ENCODE data around the gene MECP2.

Gene MECP2

DNA sequence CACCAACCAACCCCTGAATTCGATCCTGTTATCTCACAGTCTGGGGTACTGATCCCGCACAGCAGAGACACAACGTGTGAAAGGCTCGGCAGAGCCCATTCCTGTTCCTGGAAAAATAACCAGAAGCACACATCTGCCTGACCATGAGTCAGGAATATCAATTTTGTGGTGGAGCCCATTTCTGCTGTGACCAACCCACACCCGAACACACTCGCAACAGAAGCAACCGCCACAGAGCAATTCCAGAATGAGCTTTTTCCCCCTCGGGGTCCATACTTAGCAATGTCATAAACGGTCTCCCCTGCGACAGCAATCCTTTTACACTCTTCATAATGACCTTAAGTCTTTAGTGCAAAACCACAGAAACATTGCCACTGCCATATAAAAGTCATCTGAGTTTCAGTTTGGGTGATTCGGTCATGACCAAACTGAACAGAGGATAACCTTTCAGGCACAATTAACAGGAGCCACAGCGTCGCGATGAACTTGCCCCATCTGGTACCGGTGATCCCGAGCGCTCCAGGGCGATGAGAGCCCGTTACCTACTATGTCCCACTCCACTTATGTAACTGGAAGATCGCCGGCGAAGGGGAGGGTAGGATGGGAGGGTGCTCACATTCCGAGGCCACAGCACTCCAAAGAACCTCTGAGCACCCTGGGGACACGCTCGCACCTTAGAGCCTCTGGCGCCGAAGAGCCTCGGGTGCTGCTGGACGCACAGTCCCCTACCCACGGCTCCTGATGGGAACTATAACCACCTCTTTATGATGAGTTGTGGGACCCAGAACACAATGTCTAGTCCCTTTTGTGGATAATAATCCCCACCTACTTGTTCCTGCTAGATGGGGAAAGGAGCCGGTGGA lies 1.1 kb downstream of the MECP2 start:
- H3K4me3 ChIP-seq (ENCODE audit: low read depth, low read length) = peak overlapping the region; percentile 84
- TF ChIP-seq, protein P1, sequence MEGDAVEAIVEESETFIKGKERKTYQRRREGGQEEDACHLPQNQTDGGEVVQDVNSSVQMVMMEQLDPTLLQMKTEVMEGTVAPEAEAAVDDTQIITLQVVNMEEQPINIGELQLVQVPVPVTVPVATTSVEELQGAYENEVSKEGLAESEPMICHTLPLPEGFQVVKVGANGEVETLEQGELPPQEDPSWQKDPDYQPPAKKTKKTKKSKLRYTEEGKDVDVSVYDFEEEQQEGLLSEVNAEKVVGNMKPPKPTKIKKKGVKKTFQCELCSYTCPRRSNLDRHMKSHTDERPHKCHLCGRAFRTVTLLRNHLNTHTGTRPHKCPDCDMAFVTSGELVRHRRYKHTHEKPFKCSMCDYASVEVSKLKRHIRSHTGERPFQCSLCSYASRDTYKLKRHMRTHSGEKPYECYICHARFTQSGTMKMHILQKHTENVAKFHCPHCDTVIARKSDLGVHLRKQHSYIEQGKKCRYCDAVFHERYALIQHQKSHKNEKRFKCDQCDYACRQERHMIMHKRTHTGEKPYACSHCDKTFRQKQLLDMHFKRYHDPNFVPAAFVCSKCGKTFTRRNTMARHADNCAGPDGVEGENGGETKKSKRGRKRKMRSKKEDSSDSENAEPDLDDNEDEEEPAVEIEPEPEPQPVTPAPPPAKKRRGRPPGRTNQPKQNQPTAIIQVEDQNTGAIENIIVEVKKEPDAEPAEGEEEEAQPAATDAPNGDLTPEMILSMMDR (IDR thresholded peaks at IDR 0.05; ENCODE audit: low read depth, low read length, missing control alignments) = no peak
- no peak for DNase-seq (ENCODE audit: low read depth)

DNA sequence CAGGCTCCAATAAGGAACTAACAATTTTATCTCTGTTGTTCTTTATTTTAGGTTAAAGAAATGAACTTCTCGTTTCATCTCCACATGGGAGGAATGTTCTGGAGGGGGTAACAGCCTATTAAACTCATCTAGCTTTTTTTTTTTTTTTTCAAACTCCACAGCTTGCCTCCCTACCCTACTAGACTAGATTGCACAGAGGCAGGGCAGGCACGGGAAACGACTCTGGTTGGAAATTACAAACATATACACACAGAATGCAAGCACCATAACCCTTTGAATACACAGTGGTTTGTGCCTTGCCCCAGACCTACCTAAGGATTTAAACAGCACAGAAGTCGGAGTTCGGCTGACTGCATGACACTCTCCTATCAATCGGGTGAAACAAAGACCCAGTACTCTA lies 2.7 kb downstream of the MECP2 start:
- no peak for DNase-seq (ENCODE audit: low read depth)
- TF ChIP-seq, protein P1 (IDR thresholded peaks at IDR 0.05; ENCODE audit: low read depth, low read length, missing control alignments) = no peak
- no peak overlapping the region for H3K4me3 ChIP-seq (ENCODE audit: low read depth, low read length)

DNA sequence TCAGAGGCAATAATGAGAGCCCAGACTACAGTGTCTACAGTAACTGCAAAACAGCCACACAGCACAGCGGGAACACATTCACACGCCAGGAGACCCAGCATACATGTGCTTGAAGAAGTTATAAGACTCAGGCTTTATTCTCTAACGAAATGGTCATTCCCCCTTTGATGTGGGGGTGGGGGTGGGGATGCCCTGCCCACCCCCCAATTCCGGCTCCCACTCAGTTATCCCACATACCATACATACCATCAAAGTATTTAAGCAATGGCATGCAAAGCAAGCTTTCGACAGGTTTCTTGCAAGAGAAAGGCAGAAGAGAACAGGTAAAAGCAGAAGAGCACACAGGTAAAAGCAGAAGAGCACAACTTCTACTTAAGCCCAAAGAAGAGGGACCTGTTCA lies 3.6 kb downstream of the MECP2 start:
- H3K4me3 ChIP-seq (ENCODE audit: low read depth, low read length) = no peak overlapping the region
- TF ChIP-seq, protein P1 (IDR thresholded peaks at IDR 0.05; ENCODE audit: low read depth, low read length, missing control alignments) = no peak
- DNase-seq (ENCODE audit: low read depth) = no peak

DNA sequence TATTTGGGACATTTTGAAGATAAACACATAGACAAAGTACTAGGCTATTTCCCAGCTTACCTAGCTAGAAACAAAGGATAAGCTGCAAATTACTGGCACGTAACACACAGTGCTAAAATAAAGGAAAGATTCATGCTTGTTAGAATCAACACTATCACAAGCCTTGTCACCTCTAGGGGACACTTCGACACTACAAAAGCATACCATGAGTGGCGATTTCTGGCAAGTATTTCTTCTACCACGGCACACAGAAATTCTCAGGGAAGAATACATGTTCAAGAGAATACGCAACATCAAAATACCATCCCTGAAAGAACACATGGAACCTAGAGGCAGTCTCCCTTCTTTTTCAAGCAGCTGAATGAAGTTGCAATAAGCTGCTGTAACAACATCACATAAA lies 5.1 kb downstream of the MECP2 start:
- H3K4me3 ChIP-seq (ENCODE audit: low read depth, low read length) = no peak overlapping the region
- TF ChIP-seq, protein P1 (IDR thresholded peaks at IDR 0.05; ENCODE audit: low read depth, low read length, missing control alignments) = no peak
- DNase-seq (ENCODE audit: low read depth) = no peak

DNA sequence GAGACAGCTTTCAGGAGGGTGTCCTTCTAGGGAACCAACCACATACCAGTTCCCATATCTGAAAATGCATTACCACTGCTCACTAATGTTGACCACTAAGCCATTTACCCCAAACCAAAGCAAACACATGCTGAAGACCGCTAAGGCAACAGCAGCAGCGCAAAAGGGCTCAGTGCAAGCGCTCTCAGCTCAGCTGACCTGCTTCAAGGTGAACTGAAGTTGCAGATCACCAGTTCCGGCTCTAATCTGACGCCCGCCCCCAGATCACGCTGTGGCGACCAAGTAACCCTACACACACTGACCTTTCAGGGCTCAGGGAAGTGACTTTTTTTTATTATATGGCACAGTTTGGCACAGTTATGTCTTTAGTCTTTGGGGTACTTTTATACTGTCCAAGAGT lies 5.8 kb downstream of the MECP2 start:
- no peak for DNase-seq (ENCODE audit: low read depth)

DNA sequence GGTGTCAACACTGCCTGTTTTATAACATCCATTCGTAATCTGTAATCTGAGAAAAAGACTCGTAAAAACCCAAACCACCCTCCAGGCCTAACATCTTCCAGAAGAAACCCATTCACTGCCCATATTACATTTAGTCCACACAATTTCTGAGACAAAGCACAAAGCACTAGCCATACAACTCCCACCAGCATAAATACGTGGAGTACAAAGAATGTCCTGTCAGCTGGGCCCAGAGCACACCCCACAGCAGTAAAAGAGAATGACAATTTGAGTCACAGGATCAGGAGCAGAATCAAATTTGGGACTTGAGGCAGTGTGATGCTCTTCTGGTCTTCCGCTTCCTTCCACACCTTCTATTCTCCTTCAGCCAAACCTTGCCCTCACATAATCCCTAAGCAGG lies 6.8 kb downstream of the MECP2 start:
- DNase-seq (ENCODE audit: low read depth) = no peak
- H3K4me3 ChIP-seq (ENCODE audit: low read depth, low read length) = no peak overlapping the region
- TF ChIP-seq, protein P1 (IDR thresholded peaks at IDR 0.05; ENCODE audit: low read depth, low read length, missing control alignments) = no peak

More for the DNA sequence above, 5.8 kb downstream of the MECP2 start:
- TF ChIP-seq, protein P1 (IDR thresholded peaks at IDR 0.05; ENCODE audit: low read depth, low read length, missing control alignments) = no peak
- no peak overlapping the region for H3K4me3 ChIP-seq (ENCODE audit: low read depth, low read length)

All from GM12864 (cell line).